Hypothalamus (tissue), 51 donors: ENCODE results near the gene MRPL57.
"Not testable (repeated sequence)": the region's sequence is repeated elsewhere in the genome, so short reads cannot be mapped to it uniquely, and the experiment has no call there.

Experiments
- DNase-seq, 51 donors: peaks; one replicate each; lab custom pipeline; 2025; lab: John Stamatoyannopoulos, UW

The MRPL57 gene

DNA sequence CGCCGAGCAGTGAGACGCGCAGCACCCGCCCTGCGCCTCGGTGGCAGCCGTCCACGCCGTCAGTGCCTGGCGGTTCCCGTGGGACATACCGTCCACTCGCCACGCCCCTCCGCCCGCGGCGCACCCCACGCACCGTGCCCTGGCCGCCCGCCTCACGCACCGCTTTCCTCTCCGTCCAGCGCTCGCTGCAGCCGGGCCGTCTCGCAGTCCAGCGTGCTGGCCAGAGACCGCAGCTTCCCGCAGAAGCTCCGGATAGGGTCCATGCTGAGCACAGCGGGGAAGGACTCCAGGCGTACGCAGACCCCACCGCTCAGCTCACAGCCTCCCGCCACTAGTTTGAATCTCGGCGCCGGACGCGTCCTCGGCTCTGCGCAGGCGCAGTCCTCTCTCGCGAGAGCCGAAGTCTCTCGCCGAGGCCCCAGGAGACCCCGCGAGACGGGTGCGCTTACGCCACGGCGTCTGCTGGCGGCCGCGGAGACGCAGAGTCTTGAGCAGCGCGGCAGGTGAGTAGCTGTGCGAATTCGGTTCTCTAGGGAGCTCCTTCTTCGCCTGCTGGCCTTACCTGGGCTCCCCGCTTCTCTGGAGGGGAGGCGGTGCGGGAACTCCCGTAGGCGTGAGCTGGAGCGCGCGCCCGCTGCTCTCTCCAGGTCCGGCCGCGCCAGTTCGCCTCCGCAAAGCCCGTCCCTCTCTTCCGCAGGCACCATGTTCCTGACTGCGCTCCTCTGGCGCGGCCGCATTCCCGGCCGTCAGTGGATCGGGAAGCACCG, at the start of gene MRPL57, which contains the start of gene SKA3:
MRPL57 (plus strand) TSS at position 444 of the 767 bp plus-strand sequence; CDS start at position 703, 259 bp downstream.
SKA3 (minus strand) TSS at position 338 of the 767 bp plus-strand sequence; CDS start at position 263, 75 bp downstream.
- DNase-seq: peak; percentile 37 to 93 (median 83)

DNA sequence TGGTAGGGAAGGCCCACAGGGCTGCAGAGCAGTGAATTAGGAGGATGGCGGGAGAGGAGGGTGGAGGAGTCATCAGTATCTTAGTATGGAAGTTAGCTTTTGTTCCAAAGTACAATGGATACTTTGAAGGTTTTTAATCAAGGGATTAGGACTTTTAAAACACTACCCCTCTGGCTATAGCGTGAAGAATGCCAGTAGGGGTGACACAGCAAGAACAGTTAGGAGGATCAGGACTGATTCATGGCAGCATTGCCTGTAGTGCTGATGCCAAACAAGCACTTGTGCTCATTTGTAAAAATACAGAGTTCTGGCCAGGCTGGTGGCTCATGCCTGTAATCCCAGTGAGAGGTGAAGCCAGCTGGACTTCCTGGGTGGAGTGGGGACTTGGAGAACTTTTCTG, 46.3 kb upstream of the MRPL57 start:
- DNase-seq: no peak

DNA sequence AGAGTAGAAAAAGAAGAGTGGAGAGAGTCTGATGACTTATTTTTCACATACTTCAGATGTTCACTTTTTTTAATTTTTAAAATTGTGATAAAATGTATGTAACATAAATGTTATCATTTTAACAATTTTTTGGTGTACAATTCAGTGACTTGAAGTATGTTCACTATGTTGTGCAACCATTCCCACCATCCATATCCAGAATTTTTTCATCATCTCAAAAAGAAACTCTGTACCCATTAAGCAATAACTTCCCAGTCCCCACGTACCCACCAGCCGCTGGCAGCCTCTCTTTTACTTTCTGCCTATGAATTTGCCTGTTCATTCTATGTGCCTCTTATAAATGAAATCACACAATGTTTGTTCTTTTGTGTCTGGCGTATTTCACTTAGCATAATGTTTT, 43.4 kb upstream of the MRPL57 start:
- no peak for DNase-seq

DNA sequence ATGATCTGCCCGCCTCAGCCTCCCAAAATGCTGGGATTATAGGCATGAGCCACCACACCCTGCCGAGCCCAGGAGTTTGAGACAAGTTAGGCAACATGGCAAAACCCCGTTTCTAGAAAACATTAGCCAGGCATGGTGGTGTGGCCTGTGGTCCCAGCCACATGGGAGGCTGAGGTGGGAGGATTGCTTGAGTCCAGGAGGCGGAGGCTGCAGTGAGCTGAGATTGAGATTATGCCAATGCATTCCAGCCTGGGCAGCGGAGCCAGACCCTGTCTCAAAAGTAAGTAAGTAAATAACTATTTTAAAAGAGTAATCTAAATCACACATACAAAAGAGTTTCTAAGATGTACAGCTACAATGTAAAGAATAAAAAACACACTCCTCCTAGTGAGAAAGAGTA, 42.0 kb upstream of the MRPL57 start:
- DNase-seq: no peak

DNA sequence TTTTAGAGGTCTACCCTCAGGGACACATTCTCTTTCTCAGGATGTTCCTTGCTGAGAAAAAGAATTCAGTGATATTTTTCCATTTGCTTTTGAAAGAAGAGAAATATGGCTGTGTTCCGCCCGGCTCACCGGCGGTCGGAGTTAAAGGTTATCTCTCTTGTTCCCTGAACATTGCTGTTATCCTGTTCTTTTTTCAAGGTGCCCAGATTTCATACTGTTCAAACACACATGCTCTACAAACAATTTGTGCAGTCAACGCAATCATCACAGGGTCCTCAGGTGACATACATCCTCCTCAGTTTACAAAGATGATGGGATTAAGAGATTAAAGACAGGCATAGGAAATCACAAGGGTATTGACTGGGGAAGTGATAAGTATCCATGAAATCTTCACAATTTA, 40.6 kb upstream of the MRPL57 start:
- DNase-seq: not testable (repeated sequence)

DNA sequence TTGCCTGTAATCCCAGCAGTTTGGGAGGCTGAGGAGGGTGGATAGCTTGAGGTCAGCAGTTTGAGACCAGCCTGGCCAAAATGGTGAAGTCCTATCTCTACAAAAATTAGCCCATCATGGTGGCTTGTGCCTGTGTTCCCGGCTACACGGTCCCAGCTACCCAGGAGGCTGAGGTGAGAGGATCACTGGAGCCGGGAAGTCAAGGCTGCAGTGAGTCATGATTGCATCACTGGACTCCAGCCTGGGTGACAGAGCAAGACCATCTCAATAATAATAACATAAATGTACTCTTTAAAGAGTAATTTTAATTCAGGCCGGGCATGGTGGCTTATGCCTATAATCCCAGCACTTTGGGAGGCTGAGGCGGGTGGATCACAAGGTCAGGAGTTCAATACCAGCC, 38.8 kb upstream of the MRPL57 start:
- no peak for DNase-seq

DNA sequence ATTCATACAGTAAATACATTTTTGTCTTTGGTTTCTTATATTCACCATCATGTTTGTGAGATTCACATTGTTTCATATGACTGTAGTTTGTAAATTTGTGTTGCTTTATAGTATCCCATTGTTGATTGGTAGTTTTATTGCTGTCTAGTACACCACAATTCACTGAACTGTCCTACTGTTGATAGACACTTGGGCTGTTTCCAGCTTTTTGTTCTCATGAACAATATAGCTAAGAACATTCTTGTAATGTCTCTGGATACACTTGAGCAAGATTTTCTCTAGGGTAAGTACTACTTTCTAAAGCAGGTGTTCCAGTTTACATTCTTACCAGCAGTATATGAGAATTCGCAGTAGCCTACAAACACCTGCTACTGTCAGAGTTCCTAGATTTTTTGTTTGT, 37.9 kb upstream of the MRPL57 start:
- DNase-seq: no peak

DNA sequence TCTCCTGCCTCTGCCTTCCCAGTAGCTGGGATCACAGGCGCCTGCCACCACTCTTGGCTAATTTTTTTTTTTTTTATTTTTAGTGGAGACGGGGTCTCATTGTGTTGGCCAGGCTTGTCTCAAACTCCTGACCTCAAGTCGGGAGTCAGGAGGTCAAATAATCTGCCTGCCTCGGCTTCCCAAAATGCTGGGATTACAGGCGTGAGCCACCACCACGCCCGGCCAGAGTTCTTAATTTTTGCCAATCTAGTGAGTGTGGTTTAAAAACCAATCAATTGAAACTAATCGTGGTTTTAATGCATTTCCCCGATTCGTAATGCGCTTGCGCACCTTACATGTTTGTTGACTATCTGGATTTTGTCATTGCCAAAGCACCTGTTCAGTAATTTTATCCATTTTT, 37.1 kb upstream of the MRPL57 start:
- DNase-seq: no peak

DNA sequence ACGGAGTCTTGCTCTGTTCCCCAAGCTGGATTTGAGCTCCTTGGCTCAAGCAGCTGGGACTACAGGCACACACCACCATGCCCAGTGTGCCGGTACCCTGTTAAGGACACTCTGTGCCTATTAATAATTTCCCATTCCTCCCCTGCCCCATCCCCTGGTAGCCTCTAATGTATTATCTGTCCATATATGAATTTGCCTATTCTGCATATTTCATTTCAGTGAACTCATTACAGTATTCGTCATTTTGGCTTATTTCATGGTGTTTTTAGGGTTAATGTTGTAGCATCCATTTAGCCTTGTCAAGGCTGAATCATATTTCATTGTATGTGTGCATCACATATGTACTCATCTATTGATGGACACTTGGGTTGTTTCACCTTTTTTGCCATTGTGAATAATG, 33.7 kb upstream of the MRPL57 start:
- no peak for DNase-seq

DNA sequence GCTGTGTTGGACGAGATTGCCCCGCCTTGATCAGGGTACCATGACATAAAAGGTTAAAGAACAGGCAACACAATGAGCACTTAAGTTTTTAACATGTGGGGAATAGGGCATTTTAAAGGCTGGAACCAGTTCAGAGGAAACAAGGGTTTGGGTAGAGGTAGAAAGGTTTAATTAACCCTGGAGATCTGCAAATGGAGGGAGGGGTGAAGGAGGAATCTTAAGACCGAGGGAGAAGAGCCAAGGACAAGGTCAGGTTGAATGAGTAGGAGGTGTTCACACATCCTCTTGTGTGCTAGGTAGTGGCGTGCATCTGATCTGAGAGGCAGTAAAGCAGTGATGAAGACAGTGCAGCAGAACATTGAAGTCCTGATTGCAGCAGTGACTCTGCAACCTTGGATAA, 28.6 kb upstream of the MRPL57 start:
- no peak for DNase-seq

DNA sequence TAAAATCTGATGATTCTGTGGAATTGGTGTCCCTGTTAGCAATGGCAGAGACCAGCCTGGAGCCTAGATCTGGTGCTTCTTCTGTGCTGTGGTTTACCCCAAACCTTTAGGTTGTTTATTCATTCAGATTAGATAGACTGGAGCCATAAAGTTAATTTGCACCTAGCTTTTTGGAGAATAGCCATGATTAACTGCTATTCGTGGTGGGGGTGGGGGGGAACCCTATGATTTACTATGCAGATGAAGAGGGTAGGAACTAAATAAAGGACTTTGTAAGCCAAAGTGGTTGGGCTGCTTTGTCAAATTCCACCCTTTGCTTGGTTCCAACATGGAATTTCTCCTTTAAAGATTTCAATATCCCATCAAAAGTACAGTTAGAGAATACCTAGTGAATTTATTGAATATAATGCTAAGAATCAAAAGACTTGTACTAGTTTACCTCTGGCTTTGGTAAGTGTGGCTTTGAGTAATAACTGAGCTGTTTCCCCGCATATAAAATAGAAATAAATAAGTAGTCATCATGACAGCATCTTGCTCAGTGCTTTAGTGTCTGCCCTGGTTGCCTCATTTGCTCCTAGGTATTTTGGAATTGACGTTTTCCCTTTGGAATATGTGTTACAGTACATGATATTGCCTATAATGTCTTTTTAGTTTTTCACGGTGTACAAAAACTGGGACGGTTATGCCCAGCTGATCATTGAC, 27.8 kb upstream of the MRPL57 start:
- DNase-seq: no peak

DNA sequence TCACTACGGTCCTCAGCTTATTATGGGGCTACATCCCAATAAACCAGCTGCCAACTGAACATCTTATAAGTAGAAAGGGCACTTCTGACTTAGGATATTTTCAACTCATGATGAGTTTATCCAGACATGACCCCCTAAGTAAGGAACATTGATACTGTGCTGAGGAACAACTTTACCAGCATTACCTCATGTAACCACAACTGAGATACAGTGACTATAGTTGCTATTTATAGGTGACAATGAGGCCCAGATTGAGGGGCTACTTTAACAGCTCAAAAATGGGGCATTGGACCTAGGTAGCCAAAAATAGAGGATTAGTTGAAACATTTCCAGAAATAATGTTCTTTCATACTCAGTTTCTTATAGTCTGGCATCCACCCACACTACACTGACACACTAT, 26.9 kb upstream of the MRPL57 start:
- no peak for DNase-seq

DNA sequence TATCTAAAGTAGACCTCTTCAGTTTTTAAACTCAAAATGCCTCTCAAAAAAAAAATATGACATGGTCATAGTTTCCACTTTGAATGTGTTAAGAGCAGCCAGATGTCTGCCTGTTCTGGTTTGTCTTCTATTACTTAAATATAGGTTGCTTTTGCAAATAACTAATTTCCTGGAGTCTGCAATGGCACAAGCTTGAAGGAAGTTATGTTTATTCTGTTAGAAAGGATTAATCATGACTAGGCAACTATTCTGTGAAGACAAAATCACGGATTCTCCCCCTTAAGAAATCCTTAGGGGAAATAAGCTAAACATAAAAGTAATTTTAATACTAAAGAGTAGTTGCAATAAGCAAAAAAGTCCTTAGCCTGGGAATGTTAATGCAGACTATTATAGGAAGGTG, 26.4 kb upstream of the MRPL57 start:
- DNase-seq: no peak

DNA sequence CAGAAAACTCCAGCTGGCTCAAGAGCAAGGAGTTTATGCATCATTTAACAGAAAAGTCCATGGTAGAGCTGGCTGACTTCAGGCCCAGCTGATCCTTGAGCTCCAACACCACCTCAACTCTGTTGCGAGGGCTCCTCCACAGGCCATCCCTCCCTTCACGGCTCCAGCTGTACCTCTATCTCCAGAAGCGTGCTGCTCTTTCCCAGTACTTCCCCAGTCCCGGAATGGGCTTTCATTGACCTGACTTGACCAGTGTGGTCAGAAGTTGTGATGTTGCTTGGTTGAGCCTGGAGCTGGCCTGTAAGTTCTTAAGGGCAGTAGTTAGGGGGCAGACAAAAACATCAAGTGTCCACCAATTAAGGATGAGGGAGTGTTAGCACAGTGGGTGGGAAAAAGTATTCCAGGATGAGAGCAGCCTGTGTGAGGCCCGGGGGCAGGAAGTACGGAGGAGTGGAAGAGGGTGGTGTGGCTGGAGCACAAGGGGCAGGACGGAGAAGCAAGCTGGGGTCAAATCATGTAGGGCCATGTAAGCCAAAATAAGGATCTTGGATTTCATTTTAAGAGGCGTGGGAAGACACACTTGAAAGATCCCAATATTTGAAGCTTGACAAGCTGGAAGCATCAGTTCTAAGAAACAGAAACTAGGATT, 24.1 kb upstream of the MRPL57 start:
- no peak for DNase-seq

DNA sequence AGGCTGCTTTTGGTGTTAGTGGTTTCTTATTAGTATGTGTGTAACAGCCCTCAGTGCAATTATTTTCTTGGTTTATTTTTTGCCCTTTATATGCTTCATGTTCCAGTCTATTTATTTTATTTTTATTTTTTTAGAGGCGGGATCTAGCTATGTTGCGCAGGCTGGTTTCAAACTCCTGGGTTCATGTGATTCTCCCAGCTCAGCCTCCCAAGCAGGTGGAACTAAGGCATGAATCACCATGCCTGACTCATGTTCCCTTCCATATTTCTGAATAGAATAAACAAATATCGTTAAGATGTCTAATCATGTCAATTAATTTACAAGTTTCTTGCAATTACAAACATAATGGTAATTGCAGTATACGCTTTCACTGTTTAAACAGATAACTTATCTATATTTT, 11.8 kb upstream of the MRPL57 start:
- DNase-seq: no peak

DNA sequence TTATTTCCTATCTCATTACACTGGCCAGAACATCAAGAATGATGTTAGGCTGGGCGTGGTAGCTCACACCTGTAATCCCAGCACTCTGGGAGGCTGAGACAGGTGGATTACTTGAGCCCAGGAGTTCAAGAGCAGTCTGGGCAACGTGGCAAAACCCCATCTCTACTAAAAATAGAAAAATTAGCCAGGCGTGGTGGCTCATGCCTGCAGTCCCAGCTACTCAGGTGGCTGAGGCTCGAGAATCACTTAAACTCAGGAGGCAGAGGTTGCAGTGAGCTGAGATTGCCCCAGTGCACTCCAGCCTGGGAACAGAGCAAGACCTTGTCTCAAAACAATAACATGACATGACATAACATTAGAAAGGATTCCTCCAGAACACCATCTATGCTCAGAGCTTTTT, 10.9 kb upstream of the MRPL57 start:
- DNase-seq: not testable (repeated sequence)

DNA sequence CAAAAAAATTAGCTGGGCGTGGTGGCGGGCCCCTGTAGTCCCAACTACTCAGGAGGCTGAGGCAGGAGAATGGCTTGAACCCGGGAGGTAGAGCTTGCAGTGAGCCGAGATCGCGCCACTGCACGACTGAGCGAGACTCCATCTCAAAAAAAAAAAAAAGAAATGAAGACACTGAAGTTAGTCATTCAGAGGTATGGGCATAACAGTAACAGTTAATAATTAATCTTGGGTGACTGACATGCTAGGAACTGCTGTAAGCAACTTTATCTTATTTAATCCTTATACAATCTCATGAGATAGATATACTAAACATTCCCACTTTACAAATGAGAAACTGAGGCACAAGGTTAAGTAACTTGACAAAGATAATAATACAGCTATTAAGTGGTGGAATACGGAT, 5.0 kb upstream of the MRPL57 start:
- DNase-seq: no peak

DNA sequence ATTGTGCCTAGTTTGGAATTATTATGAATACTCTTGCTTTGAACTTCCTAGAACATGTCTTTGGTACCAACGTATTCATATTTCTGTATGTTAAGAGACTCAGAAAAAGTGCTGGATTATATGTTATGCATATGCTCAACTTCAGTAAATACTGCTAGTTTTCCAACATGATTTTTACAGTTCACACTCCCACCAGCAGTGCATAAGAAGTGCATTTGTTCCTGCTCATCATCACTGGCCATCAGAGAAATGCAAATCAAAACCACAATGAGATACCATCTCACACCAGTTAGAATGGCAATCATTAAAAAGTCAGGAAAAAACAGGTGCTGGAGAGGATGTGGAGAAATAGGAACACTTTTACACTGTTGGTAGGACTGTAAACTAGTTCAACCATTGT, 2.7 kb upstream of the MRPL57 start:
- DNase-seq: not testable (repeated sequence)

DNA sequence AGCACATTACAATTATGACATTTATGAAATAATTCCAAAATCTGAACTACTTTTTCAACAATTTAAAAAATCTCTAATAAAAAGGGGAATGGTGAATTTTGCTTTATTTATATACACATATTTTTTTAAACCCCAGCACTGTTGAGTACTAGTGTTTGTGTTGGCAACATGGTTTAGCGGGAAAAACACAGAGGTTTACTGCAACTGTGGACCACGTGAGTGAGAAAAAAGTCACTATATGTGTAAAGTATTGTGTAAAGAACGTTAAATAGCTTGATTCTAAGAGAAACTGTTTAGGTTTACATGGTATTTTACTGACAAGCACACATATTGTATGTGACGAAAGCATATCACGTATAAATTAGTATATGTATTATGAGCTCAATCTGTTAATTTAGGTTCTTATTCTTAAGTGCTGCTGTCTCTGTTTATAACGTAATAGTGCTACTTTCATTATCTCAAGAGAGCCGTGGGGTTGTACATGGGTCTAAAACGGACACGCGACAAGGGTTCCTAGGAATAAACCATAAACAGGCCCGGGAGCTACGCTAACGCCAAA, 723 bp upstream of the MRPL57 start:
- DNase-seq: no peak

DNA sequence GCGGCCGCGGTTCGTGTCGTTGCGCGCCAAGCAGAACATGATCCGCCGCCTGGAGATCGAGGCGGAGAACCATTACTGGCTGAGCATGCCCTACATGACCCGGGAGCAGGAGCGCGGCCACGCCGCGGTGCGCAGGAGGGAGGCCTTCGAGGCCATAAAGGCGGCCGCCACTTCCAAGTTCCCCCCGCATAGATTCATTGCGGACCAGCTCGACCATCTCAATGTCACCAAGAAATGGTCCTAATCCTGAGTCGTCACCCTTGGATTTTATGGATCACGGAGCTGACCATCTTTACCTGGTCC, 475 bp downstream of the MRPL57 start:
- peak in 4 of 51 donors; percentile 48 to 61 (median 52) for DNase-seq

DNA sequence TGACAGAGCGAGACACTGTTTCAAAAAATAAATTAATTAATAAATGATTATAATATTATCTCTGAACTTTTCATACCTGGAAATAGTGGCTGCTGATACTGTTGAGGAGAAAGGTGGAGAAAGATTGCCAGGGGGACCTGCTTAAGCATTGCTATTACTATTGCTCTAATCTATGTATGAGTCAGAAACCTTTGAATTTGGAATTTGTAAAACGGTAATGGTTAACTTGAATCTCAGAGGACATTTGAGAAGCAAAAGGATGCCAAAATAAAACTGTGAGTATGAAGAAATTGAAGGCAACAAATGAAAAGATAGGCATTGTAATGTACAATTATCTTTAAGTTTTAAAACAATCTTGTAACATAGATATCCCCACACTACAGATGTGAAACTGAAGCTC, 5.2 kb downstream of the MRPL57 start:
- no peak for DNase-seq

DNA sequence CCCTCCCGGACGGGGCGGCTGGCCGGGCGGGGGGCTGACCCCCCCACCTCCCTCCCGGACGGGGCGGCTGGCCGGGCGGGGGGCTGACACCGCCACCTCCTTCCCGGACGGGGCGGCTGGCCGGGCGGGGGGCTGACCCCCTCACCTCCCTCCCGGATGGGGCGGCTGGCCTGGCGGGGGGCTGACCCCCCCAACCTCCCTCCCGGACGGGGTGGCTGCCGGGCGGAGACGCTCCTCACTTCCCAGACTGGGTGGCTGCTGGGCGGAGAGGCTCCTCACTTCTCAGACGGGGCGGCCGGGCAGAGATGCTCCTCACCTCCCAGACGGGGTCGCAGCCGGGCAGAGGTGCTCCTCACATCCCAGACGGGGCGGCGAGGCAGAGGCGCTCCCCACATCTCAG, 10.0 kb downstream of the MRPL57 start:
- not testable (repeated sequence) for DNase-seq
